Smooth muscle cell (in vitro differentiated cells): ENCODE results near the gene RAD9A. TPM values are rescaled to one million over a fixed set of nuclear protein-coding genes. Genes with fewer than 3 reads are reported as not detected.

Experiments
- DNase-seq: peaks from one replicate; lab custom pipeline; 2025; ENCODE audit not compliant: unreplicated experiment; lab: John Stamatoyannopoulos, UW
- H2AFZ ChIP-seq: fragments of 200-600 bp; sonication (generic); 2 replicates; pipeline ENCODE4 v1.6.0; 2016; ENCODE audit warnings: antibody characterized with exemption, low read depth, mild to moderate bottlenecking
- H3F3A ChIP-seq: fragments of 200-600 bp; sonication (generic); 2 replicates; pipeline ENCODE4 v1.6.0; 2017; ENCODE audit warnings: antibody characterized with exemption, low read depth
- H3K27ac ChIP-seq: fragments of 200-600 bp; sonication (generic); 2 replicates; pipeline ENCODE4 v1.5.1; 2016; ENCODE audit warnings: low read depth, mild to moderate bottlenecking
- H3K27me3 ChIP-seq: fragments of 200-600 bp; sonication (generic); 2 replicates; pipeline ENCODE4 v1.6.1; 2016; ENCODE audit warnings: low read depth, mild to moderate bottlenecking
- H3K36me3 ChIP-seq: fragments of 200-600 bp; sonication (generic); 2 replicates; pipeline ENCODE4 v1.5.1; 2016; ENCODE audit warnings: low read depth
- H3K4me1 ChIP-seq: fragments of 200-600 bp; sonication (generic); 2 replicates; pipeline ENCODE4 v1.5.1; 2016; ENCODE audit warnings: low read depth
- H3K4me2 ChIP-seq: fragments of 200-600 bp; sonication (generic); 2 replicates; pipeline ENCODE4 v1.6.0; 2016; ENCODE audit warnings: mild to moderate bottlenecking
- H3K4me3 ChIP-seq: fragments of 200-600 bp; sonication (generic); 2 replicates; pipeline ENCODE4 v1.5.1; 2016; ENCODE audit warnings: mild to moderate bottlenecking
- H3K79me2 ChIP-seq: fragments of 200-600 bp; sonication (generic); 2 replicates; pipeline ENCODE4 v1.6.0; 2016; ENCODE audit warnings: low read depth, mild to moderate bottlenecking
- H3K9ac ChIP-seq: fragments of 200-600 bp; sonication (generic); 2 replicates; pipeline ENCODE4 v1.6.0; 2016; ENCODE audit warnings: low read depth
- H3K9me3 ChIP-seq: fragments of 200-600 bp; sonication (generic); replicated peaks from 2 replicates; pipeline ENCODE4 v1.5.1; 2016; ENCODE audit warnings: low read depth
- H4K20me1 ChIP-seq: fragments of 200-600 bp; sonication (generic); 2 replicates; pipeline ENCODE4 v1.6.0; 2016; ENCODE audit warnings: low read depth
- CTCF ChIP-seq: fragments of 200-600 bp; sonication (generic); IDR thresholded peaks from 2 replicates; pipeline ENCODE4 v1.5.1; 2017; ENCODE audit warnings: borderline replicate concordance, mild to moderate bottlenecking, antibody characterized with exemption; ENCODE audit not compliant: insufficient read depth, poor library complexity, severe bottlenecking
- WGBS: methylation state at CpG from one replicate; pipeline ENCODE4 v1.1.7; 2016; ENCODE audit warnings: low lambda C conversion rate; 5-methylcytosine and 5-hydroxymethylcytosine counted together
- polyA plus RNA-seq: library from polyadenylated mRNA; unstranded; fragments of >200 nt; fragmentation: Nextera tagmentation; extraction: Ambion mirVana; gene quantifications from 2 replicates; pipeline ENCODE4 v1.2.1, GENCODE V29; 2016
- total RNA-seq: library from RNA; depleted of rRNA; stranded (reverse); fragments of >200 nt; gene quantifications from 2 replicates; pipeline ENCODE4 v1.2.3, GENCODE V29; 2014

Gene RAD9A
- total and polyA plus RNA-seq, 2 experiments from 2014 or later = 19.5 to 21.4 TPM

DNA sequence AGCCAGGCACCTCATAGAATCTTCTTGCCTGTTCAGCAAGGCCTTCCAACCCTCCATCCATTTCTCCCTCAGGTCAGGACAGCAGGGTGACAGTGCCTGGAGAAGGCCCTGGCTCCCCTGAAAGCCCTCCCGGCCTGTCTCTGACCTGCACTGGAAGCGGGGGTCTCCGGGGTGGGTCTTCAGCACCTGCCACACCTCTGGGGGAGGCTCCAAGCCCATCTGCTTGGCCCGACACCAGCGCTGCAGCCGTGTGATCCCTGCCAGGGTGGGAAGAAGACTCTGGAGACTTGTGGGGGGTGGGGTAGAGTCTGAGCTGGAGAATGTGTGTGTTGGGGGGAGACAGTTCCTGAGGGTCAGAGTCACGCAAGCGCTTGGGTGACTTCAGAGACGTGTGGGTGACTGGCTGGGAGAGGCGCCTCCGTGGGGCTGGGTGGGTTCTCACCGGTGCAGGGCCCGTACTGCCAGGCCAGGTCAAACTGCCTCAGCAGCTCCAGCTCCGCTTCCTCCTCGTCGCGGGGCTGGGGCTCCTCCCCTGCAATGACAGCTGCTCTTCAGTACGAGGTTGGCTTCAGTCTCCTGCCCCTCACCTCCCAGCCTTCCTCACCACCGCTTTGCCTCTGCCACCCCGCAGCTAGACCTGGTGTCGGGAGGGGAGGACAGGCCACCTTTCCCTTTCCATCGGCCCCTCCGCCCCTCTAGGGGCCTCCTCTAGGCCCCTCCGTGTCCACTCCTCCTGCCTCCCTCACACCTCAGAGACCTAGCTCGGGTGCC, 39.1 kb upstream of the RAD9A start:
- peak overlapping the region; percentile 96 for H3K9ac ChIP-seq
- DNase-seq = no peak
- H3K4me2 ChIP-seq = peak overlapping the region; percentile 85
- H3K79me2 ChIP-seq = peaks cover 14% of the 10 kb centered on the region
- H4K20me1 ChIP-seq = peaks cover 5% of the 10 kb centered on the region
- TF ChIP-seq CTCF = no peak
- H3K36me3 ChIP-seq = no peaks in the 10 kb centered on the region
- H3K27ac ChIP-seq = peak overlapping the region; percentile 98
- 27% methylated on average over 15 of the region's 25 CpGs for WGBS
- no peaks in the 10 kb centered on the region for H3K27me3 ChIP-seq
- peak overlapping the region; percentile 63 for H3K4me3 ChIP-seq
- no peaks in the 10 kb centered on the region for H3K9me3 ChIP-seq
- peaks cover 27% of the 10 kb centered on the region for H3F3A ChIP-seq
- peaks cover 34% of the 10 kb centered on the region for H3K4me1 ChIP-seq
- peak overlapping the region; percentile 78 for H2AFZ ChIP-seq

DNA sequence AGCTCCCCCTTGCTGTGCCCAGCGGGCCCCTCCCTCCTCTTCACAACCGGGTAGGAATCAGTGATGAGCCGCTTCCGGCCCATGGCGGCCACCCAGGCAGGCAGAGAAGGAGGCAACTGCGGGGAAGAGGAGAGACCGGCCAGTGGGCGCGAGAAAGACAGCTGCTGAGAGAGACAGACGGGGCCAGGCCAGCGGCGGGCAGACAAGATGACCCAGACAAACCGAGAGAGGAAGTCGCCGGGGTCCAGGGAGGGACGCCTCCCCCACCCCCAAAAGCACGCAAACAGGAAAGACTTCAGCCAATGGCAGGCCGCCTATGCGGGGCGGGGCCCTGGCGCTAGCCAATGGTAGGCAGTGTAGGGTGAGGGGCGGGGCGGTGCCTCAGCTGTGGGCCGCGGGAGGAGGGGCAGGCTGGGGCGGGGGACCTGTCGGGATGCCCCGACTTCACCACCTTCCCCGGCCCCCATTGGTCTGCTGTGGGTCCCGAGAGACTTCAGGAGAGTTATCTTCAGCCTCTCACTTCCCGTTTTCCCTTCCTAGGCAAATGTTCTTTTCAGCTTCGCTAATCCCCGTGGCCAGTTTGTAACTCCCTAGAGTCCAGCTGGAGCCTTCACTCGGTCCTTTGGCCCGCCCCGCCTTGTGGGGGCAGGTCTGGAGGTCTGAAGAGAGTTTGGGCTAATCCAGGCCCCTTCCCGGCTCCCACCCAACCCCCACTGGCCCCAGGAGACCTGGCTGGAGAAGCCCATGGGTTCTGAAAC, 38.3 kb upstream of the RAD9A start, which contains the start of gene POLD4:
TSS of gene POLD4 (minus strand) at position 230 of the 758 bp plus-strand sequence. CDS start at position 83, 147 bp downstream.
- Histone ChIP-seq H3K4me1 (peaks cover 34% of the 10 kb centered on the region), H2AFZ (peak within 1 kb of the TSS; percentile 78)
- 2% methylated on average over 32 of the region's 37 CpGs for WGBS

GRCh38 chr11:67354075-67355022, 37.4 kb upstream of the RAD9A start:
- Histone ChIP-seq H3K4me2 (peak overlapping the region; percentile 85), H3K9me3 (no peaks in the 10 kb centered on the region), H3F3A (peaks cover 27% of the 10 kb centered on the region), H3K4me3 (peak overlapping the region; percentile 63), H4K20me1 (peaks cover 5% of the 10 kb centered on the region), H2AFZ (peak overlapping the region; percentile 22), H3K4me1 (peaks cover 34% of the 10 kb centered on the region), H3K36me3 (no peaks in the 10 kb centered on the region), H3K79me2 (peaks cover 14% of the 10 kb centered on the region), H3K27ac (peak overlapping the region; percentile 98), H3K27me3 (no peaks in the 10 kb centered on the region), H3K9ac (peak overlapping the region; percentile 78)
- 39% methylated on average over 8 of the region's 8 CpGs for WGBS
- no peak for DNase-seq
- TF ChIP-seq CTCF = peak; percentile 15

More for the DNA sequence above, 38.3 kb upstream of the RAD9A start, which contains the start of gene POLD4:
- no peaks in the 10 kb centered on the region for H3K9me3 ChIP-seq
- H3K9ac ChIP-seq = peak within 1 kb of the TSS; percentile 96
- no peaks in the 10 kb centered on the region for H3K27me3 ChIP-seq
- H3K27ac ChIP-seq = peak within 1 kb of the TSS; percentile 98
- H3K4me2 ChIP-seq = peak within 1 kb of the TSS; percentile 85
- no peaks in the 10 kb centered on the region for H3K36me3 ChIP-seq
- peaks cover 5% of the 10 kb centered on the region for H4K20me1 ChIP-seq
- H3K79me2 ChIP-seq = peaks cover 14% of the 10 kb centered on the region
- peak within 1 kb of the TSS; percentile 63 for H3K4me3 ChIP-seq
- peak; percentile 90 for DNase-seq
- peaks cover 27% of the 10 kb centered on the region for H3F3A ChIP-seq
- TF ChIP-seq CTCF = no peak
